ENCODE results near the gene NOC3L. TPM values are rescaled to one million over a fixed set of nuclear protein-coding genes. Genes with fewer than 3 reads are reported as not detected.
"Not testable (repeated sequence)": the region's sequence is repeated elsewhere in the genome, so short reads cannot be mapped to it uniquely, and the experiment has no call there.

The NOC3L gene
- total and polyA plus RNA-seq, 10 of the 15 experiments (the other 5 are each of a cell fraction or from before 2014, with no cell fraction given), result 27.8 to 51.4 (median 40.5) TPM

GRCh38 chr10:94385733-94386132, 23.0 kb upstream of the NOC3L start:
- DNase-seq (ENCODE audit: low read depth, low spot score); H4K20me1 ChIP-seq (ENCODE audit: control insufficient read depth, insufficient read depth); FAIRE-seq; POLR2A ChIA-PET; H3K79me2 ChIP-seq (ENCODE audit: control insufficient read depth, insufficient read depth, low read length); H3K27ac ChIP-seq (ENCODE audit: control insufficient read depth, insufficient read depth); H2AFZ ChIP-seq (ENCODE audit: control insufficient read depth, low read depth, low read length); H3K4me3 ChIP-seq; in situ Hi-C loops (cut with MboI); H3K4me1 ChIP-seq (ENCODE audit: control insufficient read depth, insufficient read depth, low read length); H3K9me3 ChIP-seq (replicated peaks; ENCODE audit: control insufficient read depth, insufficient read depth, low read length); BruUV-seq (replicated peaks); CTCF ChIA-PET; RAD21 ChIA-PET (ENCODE audit: unreplicated experiment); intact Hi-C loops (cut with micrococcal nuclease; ENCODE audit: unreplicated experiment); H3K9ac ChIP-seq (ENCODE audit: control insufficient read depth, insufficient read depth, low read length); H3K4me2 ChIP-seq (ENCODE audit: control insufficient read depth, insufficient read depth); SMC1A ChIA-PET (ENCODE audit: uncharacterized antibody, unreplicated experiment); H3K27me3 ChIP-seq (replicated peaks in 1 of 2; ENCODE audit: control insufficient read depth in 2 of 2, insufficient read depth in 2 of 2, low read length in 1 of 2); ATAC-seq; H3K36me3 ChIP-seq (ENCODE audit: control insufficient read depth in 2 of 2, insufficient read depth in 2 of 2, low read length in 1 of 2): not testable (repeated sequence)
- 59% methylated on average over 3 of the region's 3 CpGs for WGBS (ENCODE audit: insufficient coverage, insufficient replicate concordance, low lambda C conversion rate, missing lambda C conversion rate)

- Histone ChIP-seq H3K79me2 (ENCODE audit: control insufficient read depth, insufficient read depth, low read length) (no peaks in the 10 kb centered on the region), H3K36me3 (ENCODE audit: control insufficient read depth in 2 of 2, insufficient read depth in 2 of 2, low read length in 1 of 2) (no peaks in the 10 kb centered on the region), H3K4me1 (ENCODE audit: control insufficient read depth, insufficient read depth, low read length) (no peaks in the 10 kb centered on the region), H3K27me3 (replicated peaks in 1 of 2; ENCODE audit: control insufficient read depth in 2 of 2, insufficient read depth in 2 of 2, low read length in 1 of 2) (no peaks in the 10 kb centered on the region), H3K9ac (ENCODE audit: control insufficient read depth, insufficient read depth, low read length) (no peak overlapping the region), H3K9me3 (replicated peaks; ENCODE audit: control insufficient read depth, insufficient read depth, low read length) (no peaks in the 10 kb centered on the region), H4K20me1 (ENCODE audit: control insufficient read depth, insufficient read depth) (no peaks in the 10 kb centered on the region), H2AFZ (ENCODE audit: control insufficient read depth, low read depth, low read length) (no peak overlapping the region), H3K27ac (ENCODE audit: control insufficient read depth, insufficient read depth) (no peak overlapping the region), H3K4me2 (ENCODE audit: control insufficient read depth, insufficient read depth) (no peak overlapping the region), H3K4me3 (no peak overlapping the region)
- SMC1A ChIA-PET (ENCODE audit: uncharacterized antibody, unreplicated experiment), result no interaction called here
- no peak for FAIRE-seq
- 88% methylated on average over 2 of the region's 2 CpGs for WGBS (ENCODE audit: insufficient coverage, insufficient replicate concordance, low lambda C conversion rate, missing lambda C conversion rate)
- RAD21 ChIA-PET (ENCODE audit: unreplicated experiment), result no interaction called here
- CTCF ChIA-PET, result no interaction called here
- intact Hi-C loops (cut with micrococcal nuclease; ENCODE audit: unreplicated experiment) (no loop called here), in situ Hi-C loops (cut with MboI) (no loop called here)
- POLR2A ChIA-PET, result no interaction called here
- no peak for DNase-seq (ENCODE audit: low read depth, low spot score)
- no TSS peak for BruUV-seq (replicated peaks)
- ATAC-seq, result no peak
- TF ChIP-seq NFYA (IDR thresholded peaks at IDR 0.05; ENCODE audit: borderline replicate concordance, low read depth, low read length) (no peak), ZBTB4 (CRISPR knock-in tag; IDR thresholded peaks at IDR 0.05) (no peak), MYB (IDR thresholded peaks at IDR 0.05; ENCODE audit: borderline replicate concordance, low read depth, low read length) (no peak), ZNF217 (IDR thresholded peaks at IDR 0.05) (no peak), SMARCA5 (IDR thresholded peaks at IDR 0.05) (no peak), CHD4 (IDR thresholded peaks at IDR 0.05) (no peak), SKIL (IDR thresholded peaks at IDR 0.05; ENCODE audit: low read depth, poor library complexity, severe bottlenecking) (no peak), RCOR1 (conservative IDR thresholded peaks at IDR 0.05; ENCODE audit: low read depth, low read length) (no peak)
These were observed 20.8 kb upstream of the NOC3L start for GRCh38 chr10:94383530-94383929.

Measured in GM12878 (cell line).